ENCODE data around the gene ZNF74. TPM values are rescaled to one million over a fixed set of nuclear protein-coding genes. Genes with fewer than 3 reads are reported as not detected.
"Not testable (repeated sequence)": the region's sequence is repeated elsewhere in the genome, so short reads cannot be mapped to it uniquely, and the experiment has no call there.

The ZNF74 gene
- total RNA-seq, 1 donor from 2014 or later = 4.3 TPM

GRCh38 chr22:20405931-20406685 is 12.2 kb downstream of the ZNF74 start:
- CTCF ChIA-PET = no interaction called here
- intact Hi-C loops (cut with micrococcal nuclease) = no loop called here
- H3K36me3 Mint-ChIP-seq (ENCODE audit: low read depth) = peaks cover 30% of the 10 kb centered on the region
- H3K4me1 Mint-ChIP-seq = no peaks in the 10 kb centered on the region
- no peak overlapping the region for H3K4me3 Mint-ChIP-seq
- no peaks in the 10 kb centered on the region for H3K27me3 Mint-ChIP-seq
- ATAC-seq (ENCODE audit: low read depth) (no peak), DNase-seq (no peak)
- POLR2A ChIA-PET = no interaction called here
- H3K27ac Mint-ChIP-seq = no peak overlapping the region
- H3K9me3 Mint-ChIP-seq = no peaks in the 10 kb centered on the region
- no peak for TF ChIP-seq CTCF (IDR thresholded peaks at IDR 0.05)

- Mint-ChIP-seq H3K9me3 (no peaks in the 10 kb centered on the region), H3K27ac (no peak overlapping the region), H3K27me3 (no peaks in the 10 kb centered on the region), H3K36me3 (ENCODE audit: low read depth) (peaks cover 30% of the 10 kb centered on the region), H3K4me3 (no peak overlapping the region), H3K4me1 (no peaks in the 10 kb centered on the region)
- no peak for DNase-seq
- TF ChIP-seq CTCF (IDR thresholded peaks at IDR 0.05) = no peak
- ChIA-PET POLR2A (no interaction called here), CTCF (no interaction called here)
- intact Hi-C loops (cut with micrococcal nuclease) = no loop called here
- ATAC-seq (ENCODE audit: low read depth) = no peak
Measured at GRCh38 chr22:20406686-20407408, 12.9 kb downstream of the ZNF74 start.

- Mint-ChIP-seq H3K27me3 (no peaks in the 10 kb centered on the region), H3K9me3 (no peaks in the 10 kb centered on the region), H3K4me3 (no peak overlapping the region), H3K27ac (no peak overlapping the region), H3K36me3 (ENCODE audit: low read depth) (peaks cover 30% of the 10 kb centered on the region), H3K4me1 (no peaks in the 10 kb centered on the region)
- ChIA-PET CTCF (interaction anchor here (1.1 kb wide), 1 partner anchor 10 kb away, joined by 3 read pairs; no protein-coding TSS in a partner anchor), POLR2A (no interaction called here)
- ATAC-seq (ENCODE audit: low read depth) (no peak), DNase-seq (no peak)
- intact Hi-C loops (cut with micrococcal nuclease) = no loop called here
- no peak for TF ChIP-seq CTCF (IDR thresholded peaks at IDR 0.05)
Measured at GRCh38 chr22:20407829-20408228, 13.9 kb downstream of the ZNF74 start.

GRCh38 chr22:20408891-20409290 is 14.9 kb downstream of the ZNF74 start:
- no peak overlapping the region for H3K4me3 Mint-ChIP-seq
- CTCF ChIA-PET = no interaction called here
- no peaks in the 10 kb centered on the region for H3K27me3 Mint-ChIP-seq
- peaks cover 22% of the 10 kb centered on the region for H3K36me3 Mint-ChIP-seq (ENCODE audit: low read depth)
- POLR2A ChIA-PET = interaction anchor here (0.6 kb wide), 1 partner anchor 290 kb away, joined by 3 read pairs; no protein-coding TSS in a partner anchor
- DNase-seq = no peak
- H3K4me1 Mint-ChIP-seq = no peaks in the 10 kb centered on the region
- H3K27ac Mint-ChIP-seq = no peak overlapping the region
- no peak for ATAC-seq (ENCODE audit: low read depth)
- H3K9me3 Mint-ChIP-seq = no peaks in the 10 kb centered on the region
- intact Hi-C loops (cut with micrococcal nuclease) = no loop called here
- no peak for TF ChIP-seq CTCF (IDR thresholded peaks at IDR 0.05)

GRCh38 chr22:20409385-20409784 is 15.4 kb downstream of the ZNF74 start:
- H3K9me3 Mint-ChIP-seq; POLR2A ChIA-PET; ATAC-seq (ENCODE audit: low read depth); intact Hi-C loops (cut with micrococcal nuclease); DNase-seq; H3K4me1 Mint-ChIP-seq; H3K27me3 Mint-ChIP-seq; H3K4me3 Mint-ChIP-seq; H3K27ac Mint-ChIP-seq; CTCF ChIA-PET: not testable (repeated sequence)
- peaks cover 20% of the 10 kb centered on the region for H3K36me3 Mint-ChIP-seq (ENCODE audit: low read depth)
